GM12872 (cell line): ENCODE results near the gene KCNG3.

Experiments
- TF ChIP-seq, protein P1 (sequence below): IDR thresholded peaks from 3 replicates; pipeline ENCODE4 v1.5.1; 2011; ENCODE audit warnings: low read depth, mild to moderate bottlenecking, low read length, moderate library complexity; ENCODE audit not compliant: insufficient read depth

The KCNG3 gene

DNA sequence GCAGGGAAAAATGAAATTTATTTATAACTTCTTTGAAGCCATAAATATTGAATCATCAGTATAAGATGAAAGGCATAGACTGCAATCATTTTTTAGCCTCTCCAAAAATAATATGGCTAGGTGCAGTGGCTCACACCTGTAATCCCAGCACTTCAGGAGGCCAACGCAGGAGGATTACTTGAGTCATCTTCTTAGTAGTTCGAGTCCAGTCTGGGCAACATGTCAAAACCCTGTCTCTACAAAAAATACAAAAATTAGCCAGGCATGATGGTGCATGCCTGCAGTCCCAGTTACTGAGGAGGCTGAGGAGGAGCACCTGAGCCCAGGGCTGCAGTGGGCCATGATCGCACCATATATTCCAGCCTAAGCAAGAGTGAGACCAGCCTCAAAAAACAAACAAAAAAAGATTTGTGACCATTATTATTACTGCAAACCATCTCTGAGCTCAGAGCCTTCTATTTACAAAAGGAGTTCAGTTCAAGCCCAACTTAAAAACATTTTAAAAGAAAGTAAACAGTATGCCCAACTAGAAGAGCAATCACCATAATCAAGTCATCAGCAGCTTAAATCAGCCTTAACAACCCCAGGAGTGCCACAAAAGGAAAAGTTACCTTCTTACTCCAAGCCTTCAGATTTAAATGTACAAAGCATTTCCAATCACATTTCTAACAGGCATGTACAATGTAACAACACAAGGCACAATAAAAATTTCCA is 37.5 kb downstream of the KCNG3 start:
- TF ChIP-seq, protein P1, sequence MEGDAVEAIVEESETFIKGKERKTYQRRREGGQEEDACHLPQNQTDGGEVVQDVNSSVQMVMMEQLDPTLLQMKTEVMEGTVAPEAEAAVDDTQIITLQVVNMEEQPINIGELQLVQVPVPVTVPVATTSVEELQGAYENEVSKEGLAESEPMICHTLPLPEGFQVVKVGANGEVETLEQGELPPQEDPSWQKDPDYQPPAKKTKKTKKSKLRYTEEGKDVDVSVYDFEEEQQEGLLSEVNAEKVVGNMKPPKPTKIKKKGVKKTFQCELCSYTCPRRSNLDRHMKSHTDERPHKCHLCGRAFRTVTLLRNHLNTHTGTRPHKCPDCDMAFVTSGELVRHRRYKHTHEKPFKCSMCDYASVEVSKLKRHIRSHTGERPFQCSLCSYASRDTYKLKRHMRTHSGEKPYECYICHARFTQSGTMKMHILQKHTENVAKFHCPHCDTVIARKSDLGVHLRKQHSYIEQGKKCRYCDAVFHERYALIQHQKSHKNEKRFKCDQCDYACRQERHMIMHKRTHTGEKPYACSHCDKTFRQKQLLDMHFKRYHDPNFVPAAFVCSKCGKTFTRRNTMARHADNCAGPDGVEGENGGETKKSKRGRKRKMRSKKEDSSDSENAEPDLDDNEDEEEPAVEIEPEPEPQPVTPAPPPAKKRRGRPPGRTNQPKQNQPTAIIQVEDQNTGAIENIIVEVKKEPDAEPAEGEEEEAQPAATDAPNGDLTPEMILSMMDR, result no peak

DNA sequence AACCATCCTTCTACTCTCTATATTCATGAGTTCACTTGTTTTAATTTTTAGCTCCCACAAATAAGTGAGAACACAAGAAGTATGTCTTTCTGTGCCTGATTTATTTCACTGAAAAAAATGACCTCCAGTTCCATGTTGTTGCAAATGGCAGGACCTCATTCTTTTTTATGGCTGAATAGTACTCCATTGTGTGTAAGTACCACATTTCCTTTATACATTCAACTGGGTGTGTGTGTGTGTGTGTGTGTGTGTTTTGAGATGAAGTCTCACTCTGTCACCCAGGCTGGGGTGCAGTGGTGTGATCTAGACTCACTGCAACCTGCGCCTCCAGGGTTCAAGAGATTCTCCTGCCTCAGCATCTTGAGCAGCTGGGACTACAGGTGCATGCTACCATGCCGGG is 41.2 kb downstream of the KCNG3 start:
- TF ChIP-seq, protein P1, result no peak

DNA sequence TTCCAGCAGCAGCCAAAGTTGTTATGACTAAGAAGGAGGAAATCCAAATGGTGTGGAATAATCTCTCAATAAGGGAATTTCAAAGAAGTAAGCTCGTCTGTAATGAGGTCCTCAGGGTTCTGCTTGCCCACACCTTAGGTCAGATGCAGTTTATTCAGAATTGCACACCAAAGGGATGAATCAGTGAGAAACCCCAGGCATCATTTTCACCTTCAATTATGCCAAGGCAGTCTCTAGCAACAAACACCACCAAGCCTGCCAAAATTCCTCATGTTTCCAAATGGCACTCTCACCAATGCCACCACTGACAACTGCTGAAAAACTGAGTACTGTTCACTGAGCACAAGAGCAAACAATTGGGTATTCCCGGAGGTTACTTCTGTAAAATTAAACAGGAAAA is 43.6 kb downstream of the KCNG3 start:
- TF ChIP-seq, protein P1, result no peak

DNA sequence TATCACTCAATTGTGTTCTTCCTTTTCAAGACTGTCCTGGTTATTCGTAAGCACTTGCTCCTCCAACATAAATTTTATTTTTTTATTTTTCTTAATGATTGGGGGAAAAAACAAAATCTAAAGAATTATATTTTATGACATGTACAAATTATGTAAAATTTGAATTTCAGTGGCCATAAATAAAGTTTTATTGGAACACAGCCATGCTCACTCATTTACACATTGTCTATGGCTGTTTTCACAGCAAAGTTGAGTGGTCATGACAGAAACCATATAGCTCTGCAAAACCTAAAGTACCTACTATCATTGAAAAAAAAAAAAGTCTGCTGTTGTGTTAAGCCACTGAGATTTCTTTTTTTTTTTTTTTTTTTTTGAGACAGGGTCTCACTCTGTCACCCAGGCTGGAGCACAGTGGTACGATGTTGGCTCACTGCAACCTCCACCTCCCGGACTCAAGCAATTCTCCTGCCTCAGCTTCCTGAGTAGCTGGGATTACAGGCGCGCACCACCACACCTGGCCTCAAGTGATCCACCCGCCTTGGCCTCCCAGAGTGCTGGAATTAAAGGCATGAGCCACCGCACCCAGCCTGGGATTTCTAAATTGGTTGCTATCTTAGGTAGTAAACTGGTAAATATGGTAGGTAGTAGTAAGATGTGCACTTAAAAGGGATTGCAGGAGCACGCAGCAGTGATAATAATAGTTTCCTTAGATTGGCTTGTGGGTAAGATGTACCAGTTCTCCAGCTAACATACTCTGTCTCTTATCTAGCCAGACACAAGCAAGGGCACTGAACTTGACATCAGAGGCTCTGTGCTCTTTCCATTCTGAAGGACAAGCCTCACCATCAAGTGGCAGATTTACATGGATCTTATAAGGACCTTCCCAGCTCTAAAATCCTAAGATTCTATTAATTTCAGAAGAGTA is 44.4 kb downstream of the KCNG3 start:
- TF ChIP-seq, protein P1, result no peak

DNA sequence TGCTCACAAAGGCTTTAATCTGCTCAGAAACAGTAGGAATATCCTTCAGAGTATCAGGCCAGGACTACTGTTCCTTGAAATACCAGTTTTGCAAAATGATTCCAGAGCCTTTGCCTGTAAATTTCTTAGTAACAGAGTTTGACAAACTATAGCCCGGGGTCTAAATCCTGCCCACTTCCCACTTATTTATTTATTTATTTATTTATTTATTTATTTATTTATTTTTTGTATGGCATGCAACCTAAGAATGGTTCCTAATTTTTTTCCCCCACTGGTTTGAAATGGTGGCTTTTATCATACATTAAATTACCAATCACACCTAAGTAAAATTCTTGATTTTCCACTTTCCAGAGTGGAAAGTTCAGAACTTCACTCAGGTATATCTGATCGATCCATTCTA is 45.6 kb downstream of the KCNG3 start:
- TF ChIP-seq, protein P1, result no peak

DNA sequence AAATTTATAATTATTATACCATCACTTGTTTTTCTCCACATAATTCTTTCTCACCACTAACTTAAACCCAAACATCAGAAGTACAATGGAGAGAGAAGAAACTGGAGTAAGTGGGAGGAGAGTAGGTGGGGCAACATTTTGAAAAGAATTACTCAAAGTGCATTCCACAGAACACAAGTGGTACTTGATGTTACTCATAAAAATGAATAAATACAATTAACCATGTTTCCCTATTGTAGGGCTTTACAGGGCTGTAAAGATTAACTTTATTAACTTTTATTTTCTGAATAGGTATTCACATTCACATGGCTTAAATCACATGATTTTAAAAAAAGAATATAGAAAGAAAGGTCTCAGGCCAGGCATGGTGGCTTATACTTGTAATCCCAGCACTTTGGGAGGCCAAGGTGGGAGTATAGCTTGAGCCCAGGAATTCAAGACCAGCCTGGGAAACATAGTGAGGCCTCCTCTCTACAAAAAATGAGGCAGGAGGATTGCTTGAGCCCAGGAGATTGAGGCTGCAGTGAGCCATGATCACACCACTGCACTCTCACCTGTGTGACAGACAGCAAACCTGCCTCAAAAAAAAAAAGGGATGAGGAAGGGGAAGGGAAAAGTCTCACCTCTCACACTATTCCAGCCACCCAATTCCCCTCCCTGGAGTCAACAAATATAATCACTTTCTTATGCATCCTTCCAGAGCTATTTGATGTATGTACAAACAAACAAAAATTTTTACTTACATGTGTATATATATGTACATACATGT is 47.1 kb downstream of the KCNG3 start:
- TF ChIP-seq, protein P1, result no peak

DNA sequence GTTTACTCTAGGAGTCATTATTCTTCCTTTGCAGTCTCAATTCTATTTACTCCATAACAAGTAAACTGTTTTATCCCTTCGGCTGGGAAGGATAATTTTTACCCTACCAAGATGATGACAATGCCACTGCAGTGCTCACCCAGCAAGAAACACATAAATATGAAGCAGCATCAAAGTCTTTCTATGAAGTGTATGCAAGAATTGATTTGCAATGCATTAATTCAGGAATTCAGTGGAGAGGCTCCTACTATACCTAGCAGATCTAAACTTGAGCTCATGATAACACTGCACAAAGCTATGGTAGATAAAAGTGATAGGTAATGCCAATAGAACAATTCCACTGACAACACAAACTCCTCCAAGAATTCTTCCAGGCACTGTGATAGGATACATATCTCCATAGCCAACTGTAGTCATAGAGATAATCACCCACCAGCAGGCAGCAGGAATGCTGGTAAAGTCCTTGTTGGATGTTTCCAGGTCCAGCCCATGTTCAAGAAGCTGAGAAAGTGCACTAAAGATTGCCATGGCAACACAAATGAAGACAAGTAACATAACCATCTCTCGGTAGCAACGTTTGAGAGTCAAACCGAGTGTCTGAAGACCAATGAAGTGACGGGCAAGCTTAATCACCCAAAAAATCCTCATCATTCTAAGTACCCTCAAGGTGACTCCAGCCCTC is 49.9 kb downstream of the KCNG3 start:
- TF ChIP-seq, protein P1, result no peak
